Measurements from ENCODE around the gene MIOX. TPM values are rescaled to one million over a fixed set of nuclear protein-coding genes. Genes with fewer than 3 reads are reported as not detected.
A peak's percentile ranks its signal among the peaks of the same experiment; 100 is the strongest.

Gene MIOX
- total and polyA plus RNA-seq, 2 of the 13 experiments (the other 11 are each of a cell fraction or from before 2014, with no cell fraction given): 1.5 to 2.9 TPM

DNA sequence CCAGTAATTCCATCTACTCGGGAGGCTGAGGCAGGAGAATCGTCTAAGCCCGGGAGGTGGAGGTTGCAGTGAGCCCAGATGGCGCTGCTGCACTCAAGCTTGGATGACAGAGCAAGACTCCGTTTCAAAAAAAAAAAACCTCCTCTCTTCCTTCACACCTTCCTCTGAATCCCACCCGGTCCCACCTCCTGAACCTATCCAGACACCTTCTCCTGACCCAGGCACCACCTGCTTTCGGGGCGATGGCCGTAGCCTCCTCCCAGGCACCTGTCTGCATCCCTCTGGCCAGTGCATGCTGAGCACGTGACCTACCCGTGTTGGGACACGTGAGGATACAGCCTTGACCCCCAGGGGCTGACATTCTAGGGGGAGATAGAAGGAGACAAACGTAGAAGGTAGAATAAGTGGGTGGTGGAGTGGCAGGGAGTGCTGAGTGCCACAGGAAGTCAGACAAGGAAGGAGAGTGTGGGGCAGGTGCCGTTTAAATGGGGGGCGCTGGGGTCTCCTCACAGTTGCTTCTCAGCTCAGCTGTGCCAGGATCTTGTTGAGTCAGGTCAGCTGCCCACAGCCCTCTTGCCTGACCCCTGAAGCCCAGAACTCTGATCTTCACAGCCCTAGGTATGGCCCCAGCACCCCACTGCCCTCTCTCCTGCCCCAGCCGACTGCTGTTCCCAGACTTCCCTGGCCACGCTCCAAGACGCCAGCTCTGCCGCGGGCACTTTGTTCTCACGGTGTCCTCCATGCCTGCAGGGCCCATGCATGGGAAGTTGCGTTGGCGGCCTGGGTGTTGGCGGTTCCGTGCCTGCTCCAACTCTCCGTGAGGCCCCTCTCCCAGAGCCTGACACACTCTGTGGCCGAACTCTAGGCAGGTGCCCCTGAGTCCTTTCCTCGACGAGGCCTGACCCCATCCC is 1.2 kb upstream of the MIOX start (continued):
- TF ChIP-seq FOXK1 (CRISPR knock-in tag; IDR thresholded peaks at IDR 0.05; ENCODE audit: borderline replicate concordance, low read depth) (no peak; the same call in 1 of the 2 replicates), ZNF792 (CRISPR knock-in tag; IDR thresholded peaks at IDR 0.05) (no peak; the same call in 1 of the 2 replicates), ZBTB4 (CRISPR knock-in tag; IDR thresholded peaks at IDR 0.05; ENCODE audit: borderline replicate concordance) (peak; percentile 31; the same call in 1 of the 2 replicates), NFKB2 (CRISPR knock-in tag; IDR thresholded peaks at IDR 0.05; ENCODE audit: borderline replicate concordance) (no peak), SRF (IDR thresholded peaks at IDR 0.05; ENCODE audit: low read depth, low read length) (no peak), HNF4G (IDR thresholded peaks at IDR 0.05; ENCODE audit: borderline replicate concordance, low read depth, low read length) (no peak), HNF4G (CRISPR knock-in tag; IDR thresholded peaks at IDR 0.05; ENCODE audit: borderline replicate concordance, low read depth) (no peak), ZMAT3 (CRISPR knock-in tag; conservative IDR thresholded peaks at IDR 0.05) (0 out of 2 replicates have a peak, but pooled peaks have one; percentile 24), JUNB (CRISPR knock-in tag; IDR thresholded peaks at IDR 0.05; ENCODE audit: borderline replicate concordance) (peak; percentile 79; the same call in 1 of the 2 replicates), SMAD1 (CRISPR knock-in tag; IDR thresholded peaks at IDR 0.05; ENCODE audit: borderline replicate concordance, low read depth) (no peak), HNF4A (CRISPR knock-in tag; IDR thresholded peaks at IDR 0.05) (no peak), ZNF230 (CRISPR knock-in tag; IDR thresholded peaks at IDR 0.05) (no peak), MTERF4 (CRISPR knock-in tag; IDR thresholded peaks at IDR 0.05) (no peak), HNRNPUL1 (IDR thresholded peaks at IDR 0.05; ENCODE audit: low read depth, low read length) (no peak), FOXK2 (IDR thresholded peaks at IDR 0.05) (no peak), CENPT (CRISPR knock-in tag; IDR thresholded peaks at IDR 0.05; ENCODE audit: low read depth) (no peak)
- TF ChIP-seq, protein P1, sequence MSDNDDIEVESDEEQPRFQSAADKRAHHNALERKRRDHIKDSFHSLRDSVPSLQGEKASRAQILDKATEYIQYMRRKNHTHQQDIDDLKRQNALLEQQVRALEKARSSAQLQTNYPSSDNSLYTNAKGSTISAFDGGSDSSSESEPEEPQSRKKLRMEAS (IDR thresholded peaks at IDR 0.05): peak; percentile 91
- TF ChIP-seq, protein P2, sequence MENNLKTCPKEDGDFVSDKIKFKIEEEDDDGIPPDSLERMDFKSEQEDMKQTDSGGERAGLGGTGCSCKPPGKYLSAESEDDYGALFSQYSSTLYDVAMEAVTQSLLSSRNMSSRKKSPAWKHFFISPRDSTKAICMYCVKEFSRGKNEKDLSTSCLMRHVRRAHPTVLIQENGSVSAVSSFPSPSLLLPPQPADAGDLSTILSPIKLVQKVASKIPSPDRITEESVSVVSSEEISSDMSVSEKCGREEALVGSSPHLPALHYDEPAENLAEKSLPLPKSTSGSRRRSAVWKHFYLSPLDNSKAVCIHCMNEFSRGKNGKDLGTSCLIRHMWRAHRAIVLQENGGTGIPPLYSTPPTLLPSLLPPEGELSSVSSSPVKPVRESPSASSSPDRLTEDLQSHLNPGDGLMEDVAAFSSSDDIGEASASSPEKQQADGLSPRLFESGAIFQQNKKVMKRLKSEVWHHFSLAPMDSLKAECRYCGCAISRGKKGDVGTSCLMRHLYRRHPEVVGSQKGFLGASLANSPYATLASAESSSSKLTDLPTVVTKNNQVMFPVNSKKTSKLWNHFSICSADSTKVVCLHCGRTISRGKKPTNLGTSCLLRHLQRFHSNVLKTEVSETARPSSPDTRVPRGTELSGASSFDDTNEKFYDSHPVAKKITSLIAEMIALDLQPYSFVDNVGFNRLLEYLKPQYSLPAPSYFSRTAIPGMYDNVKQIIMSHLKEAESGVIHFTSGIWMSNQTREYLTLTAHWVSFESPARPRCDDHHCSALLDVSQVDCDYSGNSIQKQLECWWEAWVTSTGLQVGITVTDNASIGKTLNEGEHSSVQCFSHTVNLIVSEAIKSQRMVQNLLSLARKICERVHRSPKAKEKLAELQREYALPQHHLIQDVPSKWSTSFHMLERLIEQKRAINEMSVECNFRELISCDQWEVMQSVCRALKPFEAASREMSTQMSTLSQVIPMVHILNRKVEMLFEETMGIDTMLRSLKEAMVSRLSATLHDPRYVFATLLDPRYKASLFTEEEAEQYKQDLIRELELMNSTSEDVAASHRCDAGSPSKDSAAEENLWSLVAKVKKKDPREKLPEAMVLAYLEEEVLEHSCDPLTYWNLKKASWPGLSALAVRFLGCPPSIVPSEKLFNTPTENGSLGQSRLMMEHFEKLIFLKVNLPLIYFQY (CRISPR knock-in tag; IDR thresholded peaks at IDR 0.05; ENCODE audit: borderline replicate concordance): no peak
- TF ChIP-seq, protein P3, sequence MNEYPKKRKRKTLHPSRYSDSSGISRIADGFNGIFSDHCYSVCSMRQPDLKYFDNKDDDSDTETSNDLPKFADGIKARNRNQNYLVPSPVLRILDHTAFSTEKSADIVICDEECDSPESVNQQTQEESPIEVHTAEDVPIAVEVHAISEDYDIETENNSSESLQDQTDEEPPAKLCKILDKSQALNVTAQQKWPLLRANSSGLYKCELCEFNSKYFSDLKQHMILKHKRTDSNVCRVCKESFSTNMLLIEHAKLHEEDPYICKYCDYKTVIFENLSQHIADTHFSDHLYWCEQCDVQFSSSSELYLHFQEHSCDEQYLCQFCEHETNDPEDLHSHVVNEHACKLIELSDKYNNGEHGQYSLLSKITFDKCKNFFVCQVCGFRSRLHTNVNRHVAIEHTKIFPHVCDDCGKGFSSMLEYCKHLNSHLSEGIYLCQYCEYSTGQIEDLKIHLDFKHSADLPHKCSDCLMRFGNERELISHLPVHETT (CRISPR knock-in tag; conservative IDR thresholded peaks at IDR 0.05): no peak; the same call in 1 of the 2 replicates
